Endothelial cell (in vitro differentiated cells): ENCODE measurements around the gene ZNF699. TPM values are rescaled to one million over a fixed set of nuclear protein-coding genes. Genes with fewer than 3 reads are reported as not detected.
A peak's percentile ranks its signal among the peaks of the same experiment; 100 is the strongest.
"Not testable (repeated sequence)": the region's sequence is repeated elsewhere in the genome, so short reads cannot be mapped to it uniquely, and the experiment has no call there.

Experiments used
- DNase-seq: peaks from one replicate; pipeline ENCODE4 v3.0.0; 2021; ENCODE audit warnings: low spot score
- H3K27ac Mint-ChIP-seq: one replicate; pipeline ENCODE4 v1.8.0; 2021; ENCODE audit warnings: mixed read lengths, inconsistent platforms; ENCODE audit not compliant: unreplicated experiment
- H3K27me3 Mint-ChIP-seq: one replicate; pipeline ENCODE4 v1.8.0; 2021; ENCODE audit warnings: mild to moderate bottlenecking, moderate library complexity, mixed read lengths, inconsistent platforms; ENCODE audit not compliant: unreplicated experiment
- H3K36me3 Mint-ChIP-seq: one replicate; pipeline ENCODE4 v1.8.0; 2021; ENCODE audit warnings: mild to moderate bottlenecking, low read depth, mixed read lengths, inconsistent platforms; ENCODE audit not compliant: unreplicated experiment
- H3K4me1 Mint-ChIP-seq: one replicate; pipeline ENCODE4 v1.8.0; 2021; ENCODE audit warnings: mild to moderate bottlenecking, mixed read lengths, inconsistent platforms; ENCODE audit not compliant: unreplicated experiment
- H3K4me3 Mint-ChIP-seq: one replicate; pipeline ENCODE4 v1.8.0; 2021; ENCODE audit warnings: mild to moderate bottlenecking, mixed read lengths, inconsistent platforms; ENCODE audit not compliant: unreplicated experiment
- H3K9me3 Mint-ChIP-seq: one replicate; pipeline ENCODE4 v1.8.0; 2021; ENCODE audit warnings: mixed read lengths, inconsistent platforms; ENCODE audit not compliant: unreplicated experiment
- total RNA-seq: library from RNA; stranded (reverse); fragmentation: NEBNext Ultra II Directional; extraction: Animal tissue kit (Norgen Biotek cat#: 25700); gene quantifications from one replicate; pipeline ENCODE4 v1.2.1, GENCODE V29; 2021; ENCODE audit not compliant: unreplicated experiment
- TF ChIP-seq, protein P1 (sequence below): fragments of 200-600 bp; sonication (generic); IDR thresholded peaks from one replicate; pipeline ENCODE4 v1.5.0; 2021; ENCODE audit warnings: antibody characterized with exemption; ENCODE audit not compliant: unreplicated experiment

The ZNF699 gene
- total RNA-seq, 1 donor from 2014 or later = 3.9 TPM

DNA sequence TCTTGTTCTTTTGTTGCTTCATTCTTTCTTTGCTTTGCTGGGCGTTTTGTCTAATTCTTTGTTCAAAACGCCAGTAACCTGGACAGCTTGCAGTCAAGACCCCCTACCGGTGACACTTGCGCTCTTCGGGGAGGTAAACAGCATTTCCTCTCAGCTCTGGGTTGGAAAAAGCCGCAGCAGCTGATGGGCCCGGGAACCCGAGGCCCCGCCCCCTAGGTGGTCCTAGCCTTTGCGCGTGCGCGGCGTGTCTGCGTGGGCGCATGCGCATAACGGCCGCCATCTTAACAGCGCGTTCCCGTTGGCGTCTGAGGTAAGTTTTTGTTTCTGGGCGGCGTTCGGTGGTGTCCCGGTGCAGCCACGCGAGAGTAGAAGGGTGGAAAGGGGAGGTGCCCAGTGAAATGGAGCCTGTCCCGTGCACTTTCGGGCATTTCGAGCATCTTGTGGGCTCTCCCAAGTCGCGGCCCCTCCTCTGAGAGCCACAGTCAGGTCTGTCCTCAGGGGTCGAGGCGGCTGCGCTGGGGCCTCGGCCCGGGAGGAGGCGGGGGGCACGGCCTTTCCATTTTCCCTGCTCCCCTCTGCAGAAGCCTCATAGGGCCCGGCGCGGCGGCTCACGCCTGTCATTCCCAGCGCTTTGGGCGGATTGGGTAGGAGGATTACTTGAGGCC, 14.4 kb upstream of the ZNF699 start, which contains the start of gene ZNF559:
Gene ZNF559, plus strand, starts transcription at position 261 of the 665 bp plus-strand sequence. CDS start 14,371 bp downstream, outside the sequence.
- Mint-ChIP-seq H3K4me1 (no peaks in the 10 kb centered on the region), H3K36me3 (peaks cover 43% of the 10 kb centered on the region), H3K9me3 (peaks cover 30% of the 10 kb centered on the region), H3K4me3 (peak within 1 kb of the TSS; percentile 89), H3K27ac (no peak within 1 kb of the TSS), H3K27me3 (peaks cover 10% of the 10 kb centered on the region)
- DNase-seq = peak; percentile 79
- TF ChIP-seq, protein P1, sequence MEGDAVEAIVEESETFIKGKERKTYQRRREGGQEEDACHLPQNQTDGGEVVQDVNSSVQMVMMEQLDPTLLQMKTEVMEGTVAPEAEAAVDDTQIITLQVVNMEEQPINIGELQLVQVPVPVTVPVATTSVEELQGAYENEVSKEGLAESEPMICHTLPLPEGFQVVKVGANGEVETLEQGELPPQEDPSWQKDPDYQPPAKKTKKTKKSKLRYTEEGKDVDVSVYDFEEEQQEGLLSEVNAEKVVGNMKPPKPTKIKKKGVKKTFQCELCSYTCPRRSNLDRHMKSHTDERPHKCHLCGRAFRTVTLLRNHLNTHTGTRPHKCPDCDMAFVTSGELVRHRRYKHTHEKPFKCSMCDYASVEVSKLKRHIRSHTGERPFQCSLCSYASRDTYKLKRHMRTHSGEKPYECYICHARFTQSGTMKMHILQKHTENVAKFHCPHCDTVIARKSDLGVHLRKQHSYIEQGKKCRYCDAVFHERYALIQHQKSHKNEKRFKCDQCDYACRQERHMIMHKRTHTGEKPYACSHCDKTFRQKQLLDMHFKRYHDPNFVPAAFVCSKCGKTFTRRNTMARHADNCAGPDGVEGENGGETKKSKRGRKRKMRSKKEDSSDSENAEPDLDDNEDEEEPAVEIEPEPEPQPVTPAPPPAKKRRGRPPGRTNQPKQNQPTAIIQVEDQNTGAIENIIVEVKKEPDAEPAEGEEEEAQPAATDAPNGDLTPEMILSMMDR = peak; percentile 35

DNA sequence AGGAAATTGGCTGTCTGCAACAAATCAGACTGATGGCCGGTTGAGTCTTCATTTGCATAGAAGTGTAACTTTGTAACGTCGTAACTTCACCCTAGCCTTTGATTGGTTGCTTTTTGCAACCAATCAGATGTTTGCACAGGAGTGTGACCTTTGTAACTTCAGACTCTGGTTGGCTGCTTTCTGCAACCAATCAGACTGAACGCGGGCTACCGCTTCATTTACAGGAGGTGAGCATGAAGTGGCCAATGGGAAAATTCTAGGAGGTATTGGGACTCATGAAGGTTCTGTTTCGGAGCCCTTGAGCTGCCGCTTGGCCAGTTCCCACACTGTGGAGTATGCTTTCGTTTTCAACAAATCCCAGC, 13.9 kb upstream of the ZNF699 start:
- no peak overlapping the region for H3K27ac Mint-ChIP-seq
- H3K9me3 Mint-ChIP-seq = peaks cover 27% of the 10 kb centered on the region
- TF ChIP-seq, protein P1 = no peak
- DNase-seq = no peak
- peaks cover 10% of the 10 kb centered on the region for H3K27me3 Mint-ChIP-seq
- H3K4me3 Mint-ChIP-seq = peak overlapping the region; percentile 82
- no peaks in the 10 kb centered on the region for H3K4me1 Mint-ChIP-seq
- peaks cover 41% of the 10 kb centered on the region for H3K36me3 Mint-ChIP-seq

DNA sequence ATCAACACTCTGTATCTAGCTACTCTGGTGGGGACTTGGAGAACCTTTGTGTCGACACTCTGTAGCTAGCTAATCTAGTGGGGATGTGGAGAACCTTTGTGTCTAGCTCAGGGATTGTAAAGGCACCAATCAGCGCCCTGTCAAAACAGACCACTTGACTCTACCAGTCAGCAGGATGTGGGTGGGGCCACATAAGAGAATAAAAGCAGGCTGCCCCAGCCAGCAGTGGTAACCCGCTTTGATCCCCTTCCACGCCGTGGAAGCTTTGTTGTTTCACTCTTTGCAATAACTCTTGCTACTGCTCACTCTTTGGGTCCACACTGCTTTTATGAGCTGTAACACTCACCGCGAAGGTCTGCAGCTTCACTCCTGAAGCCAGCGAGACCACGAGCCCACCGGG, 12.6 kb upstream of the ZNF699 start:
- DNase-seq, H3K27ac Mint-ChIP-seq, H3K4me1 Mint-ChIP-seq: not testable (repeated sequence)
- Mint-ChIP-seq H3K36me3 (peaks cover 34% of the 10 kb centered on the region), H3K27me3 (peaks cover 10% of the 10 kb centered on the region), H3K9me3 (peaks cover 26% of the 10 kb centered on the region), H3K4me3 (peak overlapping the region; percentile 60)

DNA sequence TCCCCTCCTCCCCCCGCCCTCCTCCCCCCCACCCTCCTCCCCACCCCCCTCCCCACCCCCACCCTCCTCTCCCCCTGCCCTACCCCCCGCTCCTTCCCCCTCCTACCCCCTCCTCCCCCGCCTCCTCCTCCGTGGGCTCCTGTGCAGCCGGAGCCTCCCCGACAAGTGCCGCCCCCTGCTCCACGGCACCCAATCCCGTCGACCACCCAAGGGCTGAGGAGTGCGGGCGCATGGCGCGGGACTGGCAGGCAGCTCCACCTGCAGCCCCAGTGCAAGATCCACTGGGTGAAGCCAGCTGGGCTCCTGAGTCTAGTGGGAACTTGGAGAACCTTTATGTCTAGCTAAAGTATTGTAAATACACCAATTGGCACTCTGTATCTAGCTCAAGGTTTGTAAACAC, 12.1 kb upstream of the ZNF699 start:
- H3K9me3 Mint-ChIP-seq = peaks cover 26% of the 10 kb centered on the region
- H3K4me3 Mint-ChIP-seq = not testable (repeated sequence)
- H3K27me3 Mint-ChIP-seq = peaks cover 10% of the 10 kb centered on the region

DNA sequence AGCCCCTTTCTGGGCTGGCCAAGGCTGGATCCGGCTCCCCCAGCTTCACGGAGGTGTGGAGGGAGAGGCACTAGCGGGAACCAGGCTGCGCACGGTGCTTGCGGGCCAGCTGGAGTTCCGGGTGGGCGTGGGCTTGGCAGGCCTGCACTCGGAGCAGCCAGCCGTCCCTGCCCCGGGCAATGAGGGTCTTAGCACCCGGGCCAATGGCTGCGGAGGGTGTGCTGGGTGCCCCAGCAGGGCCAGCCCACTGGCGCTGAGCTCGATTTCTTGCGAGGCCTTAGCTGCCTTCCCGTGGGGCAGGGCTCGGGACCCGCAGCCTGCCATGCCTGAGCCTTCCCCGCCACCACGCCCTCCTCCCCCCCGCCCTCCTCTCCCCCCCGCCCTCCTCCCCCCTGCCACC, 11.7 kb upstream of the ZNF699 start:
- TF ChIP-seq, protein P1 = no peak
- Mint-ChIP-seq H3K27ac (no peak overlapping the region), H3K4me3 (no peak overlapping the region), H3K36me3 (peaks cover 34% of the 10 kb centered on the region), H3K27me3 (peaks cover 10% of the 10 kb centered on the region), H3K4me1 (no peaks in the 10 kb centered on the region), H3K9me3 (peaks cover 26% of the 10 kb centered on the region)
- no peak for DNase-seq

More for the DNA sequence above, 12.1 kb upstream of the ZNF699 start:
- not testable (repeated sequence) for DNase-seq, H3K4me1 Mint-ChIP-seq, H3K27ac Mint-ChIP-seq
- peaks cover 34% of the 10 kb centered on the region for H3K36me3 Mint-ChIP-seq

DNA sequence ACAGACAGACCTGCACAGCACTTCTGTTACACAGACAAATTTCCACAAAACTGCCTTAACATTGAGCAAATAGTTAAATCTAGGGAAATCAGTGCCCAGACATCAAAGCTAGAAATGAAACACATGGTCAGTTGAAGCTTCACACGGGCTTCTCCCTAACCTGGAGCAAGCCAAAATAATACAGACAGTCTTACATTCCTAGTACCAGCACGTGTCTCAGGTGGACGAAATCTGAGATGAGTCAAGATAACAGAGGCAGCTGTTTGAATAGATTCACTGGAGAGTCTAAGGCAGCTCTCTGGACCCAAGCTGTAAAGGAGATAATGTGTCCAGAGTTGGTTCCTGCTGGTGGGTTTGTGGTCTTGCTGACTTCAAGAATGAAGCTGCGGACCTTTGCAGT, 4.1 kb upstream of the ZNF699 start:
- H3K4me1 Mint-ChIP-seq = no peaks in the 10 kb centered on the region
- TF ChIP-seq, protein P1 = no peak
- peaks cover 8% of the 10 kb centered on the region for H3K27me3 Mint-ChIP-seq
- DNase-seq = no peak
- no peak overlapping the region for H3K4me3 Mint-ChIP-seq
- H3K36me3 Mint-ChIP-seq = peaks cover 15% of the 10 kb centered on the region
- H3K9me3 Mint-ChIP-seq = peaks cover 22% of the 10 kb centered on the region
- H3K27ac Mint-ChIP-seq = no peak overlapping the region
